Trophoblast cell (in vitro differentiated cells and primary cell): ENCODE data around the gene SIX3.
A peak's percentile ranks its signal among the peaks of the same experiment; 100 is the strongest.

Experiments
- DNase-seq, 2 donors: peaks; one replicate each; pipeline ENCODE4 v3.0.0-alpha.2; 2016
- H2AFZ ChIP-seq: 2 replicates; pipeline ENCODE4 v1.6.1; 2013; ENCODE audit warnings: low read length, moderate library complexity, mild to moderate bottlenecking; ENCODE audit not compliant: insufficient read depth, poor library complexity
- H2AK5ac ChIP-seq: 2 replicates; pipeline ENCODE4 v1.6.1; 2013; ENCODE audit warnings: mild to moderate bottlenecking, low read length
- H2BK120ac ChIP-seq: 2 replicates; pipeline ENCODE4 v1.6.1; 2013; ENCODE audit warnings: low read length, mild to moderate bottlenecking, moderate library complexity; ENCODE audit not compliant: insufficient read depth, poor library complexity
- H2BK12ac ChIP-seq: 2 replicates; pipeline ENCODE4 v1.6.1; 2013; ENCODE audit warnings: mild to moderate bottlenecking, low read length, moderate library complexity
- H2BK5ac ChIP-seq: 2 replicates; pipeline ENCODE4 v1.6.1; 2013; ENCODE audit warnings: low read length, low read depth, moderate library complexity, mild to moderate bottlenecking; ENCODE audit not compliant: poor library complexity
- H3K14ac ChIP-seq: 2 replicates; pipeline ENCODE4 v1.6.1; 2013; ENCODE audit warnings: mild to moderate bottlenecking, low read length
- H3K18ac ChIP-seq: 2 replicates; pipeline ENCODE4 v1.6.1; 2013; ENCODE audit warnings: mild to moderate bottlenecking, low read length
- H3K23ac ChIP-seq: 2 replicates; pipeline ENCODE4 v1.6.1; 2013; ENCODE audit warnings: low read length
- H3K27ac ChIP-seq: 2 replicates; pipeline ENCODE4 v1.5.1; 2013; ENCODE audit warnings: low read depth, mild to moderate bottlenecking, inconsistent platforms, low read length, moderate library complexity
- H3K27me3 ChIP-seq: 2 replicates; pipeline ENCODE4 v1.6.1; 2013; ENCODE audit warnings: inconsistent platforms, mild to moderate bottlenecking, low read length, moderate library complexity; ENCODE audit not compliant: insufficient read depth
- H3K36me3 ChIP-seq, 2 experiments: 1 replicate in 1 of 2; 2 replicates in 1 of 2; pipeline ENCODE4 v1.6.1; 2013; ENCODE audit warnings: low read length in 2 of 2, mild to moderate bottlenecking in 2 of 2, moderate library complexity in 1 of 2; ENCODE audit not compliant: insufficient read depth in 2 of 2, control insufficient read depth in 1 of 2
- H3K4ac ChIP-seq: 2 replicates; pipeline ENCODE4 v1.6.1; 2013; ENCODE audit warnings: low read depth, mild to moderate bottlenecking, low read length, moderate library complexity
- H3K4me1 ChIP-seq, 2 experiments: 1 replicate in 1 of 2; 2 replicates in 1 of 2; pipeline ENCODE4 v1.6.1; 2013; ENCODE audit warnings: low read length in 2 of 2, mild to moderate bottlenecking in 2 of 2, moderate library complexity in 1 of 2; ENCODE audit not compliant: insufficient read depth in 2 of 2, control insufficient read depth in 1 of 2
- H3K4me2 ChIP-seq: 2 replicates; pipeline ENCODE4 v1.6.1; 2013; ENCODE audit warnings: inconsistent platforms, mild to moderate bottlenecking, low read length, moderate library complexity
- H3K4me3 ChIP-seq: 2 replicates; pipeline ENCODE4 v1.5.1; 2013; ENCODE audit warnings: mild to moderate bottlenecking, low read depth, low read length, inconsistent platforms
- H3K79me1 ChIP-seq: one replicate; pipeline ENCODE4 v1.6.1; 2013; ENCODE audit warnings: low read length
- H3K79me2 ChIP-seq: 2 replicates; pipeline ENCODE4 v1.6.1; 2013; ENCODE audit warnings: low read length, mild to moderate bottlenecking; ENCODE audit not compliant: control insufficient read depth, insufficient read depth, poor library complexity
- H3K9ac ChIP-seq: 2 replicates; pipeline ENCODE4 v1.6.1; 2013; ENCODE audit warnings: mild to moderate bottlenecking, low read length
- H3K9me3 ChIP-seq: 2 replicates; pipeline ENCODE4 v1.6.1; 2013; ENCODE audit warnings: low read depth, mild to moderate bottlenecking, control low read depth, inconsistent platforms, low read length; ENCODE audit not compliant: insufficient read depth
- H4K12ac ChIP-seq: 2 replicates; pipeline ENCODE4 v1.6.1; 2013; ENCODE audit warnings: low read depth, mild to moderate bottlenecking, low read length, moderate library complexity
- H4K8ac ChIP-seq: 2 replicates; pipeline ENCODE4 v1.6.1; 2013; ENCODE audit warnings: low read depth, mild to moderate bottlenecking, low read length, moderate library complexity
- H4K91ac ChIP-seq: one replicate; pipeline ENCODE4 v1.6.1; 2013; ENCODE audit warnings: low read depth, mild to moderate bottlenecking, low read length, moderate library complexity
- WGBS: extraction: QIAGEN DNeasy Blood & Tissue Kit; methylation state at CpG from one replicate; pipeline ENCODE4 v1.1.7; 2013; ENCODE audit warnings: missing lambda C conversion rate; ENCODE audit not compliant: insufficient read length, insufficient coverage; ENCODE audit errors: extremely low coverage; 5-methylcytosine and 5-hydroxymethylcytosine counted together

The SIX3 gene

DNA sequence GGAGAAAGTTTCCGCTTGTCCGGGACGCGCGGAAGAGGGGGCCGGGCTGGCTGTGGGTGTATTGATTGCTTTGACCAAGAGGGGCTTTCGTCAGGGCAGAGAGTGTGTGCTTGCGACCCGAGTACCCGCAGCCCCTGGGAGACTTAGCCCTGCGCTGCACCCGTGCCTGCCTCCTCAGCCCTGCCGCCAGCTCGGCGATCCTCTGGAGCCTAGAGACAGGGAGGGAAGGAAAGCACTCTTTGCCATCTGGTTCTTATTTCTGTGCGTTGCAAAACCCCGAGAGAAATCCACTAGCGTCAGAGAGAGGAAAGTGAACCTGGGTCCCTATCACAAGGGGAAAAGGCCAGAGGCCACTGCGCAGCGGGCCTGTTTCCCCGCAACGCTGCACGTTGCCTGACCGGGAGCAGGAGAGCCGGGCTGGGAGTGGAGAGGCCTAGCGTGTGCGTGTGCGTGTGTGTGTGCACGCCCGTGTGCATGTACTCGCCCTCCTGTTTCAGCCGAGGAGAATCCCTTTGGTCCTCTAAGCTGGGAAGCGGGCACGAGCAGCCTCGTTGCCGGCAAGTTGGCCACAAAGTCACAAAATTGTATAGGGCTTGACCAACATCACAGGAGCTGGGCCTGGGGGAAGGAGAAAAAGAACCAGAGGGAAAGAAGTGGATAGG is 1.7 kb downstream of the SIX3 start:
- Histone ChIP-seq H3K23ac (no peak overlapping the region), H3K18ac (no peak overlapping the region), H3K79me2 (no peaks in the 10 kb centered on the region), H3K4me3 (no peak overlapping the region), H2BK12ac (no peak overlapping the region), H3K27me3 (peaks cover 94% of the 10 kb centered on the region), H4K91ac (no peak overlapping the region), H3K9me3 (peaks cover 2% of the 10 kb centered on the region), H4K12ac (no peak overlapping the region), H4K8ac (no peak overlapping the region), H3K79me1 (no peaks in the 10 kb centered on the region), H3K27ac (no peak overlapping the region), H3K4me2 (peak overlapping the region; percentile 26), H2AFZ (no peak overlapping the region), H3K9ac (no peak overlapping the region), H3K14ac (no peak overlapping the region), H3K4ac (no peak overlapping the region), H2AK5ac (no peak overlapping the region), H3K4me1 (peaks cover 8 to 21% of the 10 kb centered on the region in 2 experiments), H2BK120ac (no peak overlapping the region), H2BK5ac (no peak overlapping the region), H3K36me3 (no peaks in the 10 kb centered on the region)
- WGBS, result no CpG with 5 or more reads among the region's 36 CpGs
- no peak for DNase-seq

DNA sequence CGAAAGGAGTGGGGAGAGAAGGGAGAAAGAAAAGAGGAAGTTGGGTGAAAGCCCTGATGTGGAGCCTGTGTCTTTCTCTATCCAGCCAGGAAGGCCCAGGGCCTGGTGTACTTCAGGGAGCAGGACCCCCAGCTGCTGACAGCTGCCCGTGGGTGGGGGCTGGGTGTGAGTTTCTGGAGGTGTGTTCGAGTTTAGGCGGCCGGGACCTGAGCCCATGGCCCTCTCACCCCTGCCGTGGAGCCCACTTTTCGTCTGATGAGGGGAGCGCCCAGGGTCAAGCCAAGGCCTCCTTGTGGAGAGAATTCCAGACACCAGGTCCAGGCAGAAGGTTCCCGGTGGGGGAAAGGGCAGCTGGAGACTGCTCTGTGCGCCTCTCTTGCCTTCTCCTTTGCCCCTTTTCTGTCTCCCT is 2.2 kb downstream of the SIX3 start:
- no peak overlapping the region for H3K4me2 ChIP-seq
- peaks cover 6 to 17% of the 10 kb centered on the region in 2 experiments for H3K4me1 ChIP-seq
- no peak overlapping the region for H4K12ac ChIP-seq
- DNase-seq, result no peak
- H3K23ac ChIP-seq, result no peak overlapping the region
- WGBS, result no CpG with 5 or more reads among the region's 10 CpGs
- H2BK12ac ChIP-seq, result no peak overlapping the region
- H3K36me3 ChIP-seq, result no peaks in the 10 kb centered on the region
- H2AK5ac ChIP-seq, result no peak overlapping the region
- H4K8ac ChIP-seq, result no peak overlapping the region
- peaks cover 94% of the 10 kb centered on the region for H3K27me3 ChIP-seq
- no peak overlapping the region for H3K4ac ChIP-seq
- H3K4me3 ChIP-seq, result no peak overlapping the region
- peaks cover 6% of the 10 kb centered on the region for H3K9me3 ChIP-seq
- no peak overlapping the region for H3K14ac ChIP-seq
- no peaks in the 10 kb centered on the region for H3K79me2 ChIP-seq
- H3K9ac ChIP-seq, result no peak overlapping the region
- H3K18ac ChIP-seq, result no peak overlapping the region
- no peak overlapping the region for H3K27ac ChIP-seq
- H4K91ac ChIP-seq, result no peak overlapping the region
- H2AFZ ChIP-seq, result no peak overlapping the region
- H2BK120ac ChIP-seq, result no peak overlapping the region
- H2BK5ac ChIP-seq, result no peak overlapping the region
- H3K79me1 ChIP-seq, result no peaks in the 10 kb centered on the region

DNA sequence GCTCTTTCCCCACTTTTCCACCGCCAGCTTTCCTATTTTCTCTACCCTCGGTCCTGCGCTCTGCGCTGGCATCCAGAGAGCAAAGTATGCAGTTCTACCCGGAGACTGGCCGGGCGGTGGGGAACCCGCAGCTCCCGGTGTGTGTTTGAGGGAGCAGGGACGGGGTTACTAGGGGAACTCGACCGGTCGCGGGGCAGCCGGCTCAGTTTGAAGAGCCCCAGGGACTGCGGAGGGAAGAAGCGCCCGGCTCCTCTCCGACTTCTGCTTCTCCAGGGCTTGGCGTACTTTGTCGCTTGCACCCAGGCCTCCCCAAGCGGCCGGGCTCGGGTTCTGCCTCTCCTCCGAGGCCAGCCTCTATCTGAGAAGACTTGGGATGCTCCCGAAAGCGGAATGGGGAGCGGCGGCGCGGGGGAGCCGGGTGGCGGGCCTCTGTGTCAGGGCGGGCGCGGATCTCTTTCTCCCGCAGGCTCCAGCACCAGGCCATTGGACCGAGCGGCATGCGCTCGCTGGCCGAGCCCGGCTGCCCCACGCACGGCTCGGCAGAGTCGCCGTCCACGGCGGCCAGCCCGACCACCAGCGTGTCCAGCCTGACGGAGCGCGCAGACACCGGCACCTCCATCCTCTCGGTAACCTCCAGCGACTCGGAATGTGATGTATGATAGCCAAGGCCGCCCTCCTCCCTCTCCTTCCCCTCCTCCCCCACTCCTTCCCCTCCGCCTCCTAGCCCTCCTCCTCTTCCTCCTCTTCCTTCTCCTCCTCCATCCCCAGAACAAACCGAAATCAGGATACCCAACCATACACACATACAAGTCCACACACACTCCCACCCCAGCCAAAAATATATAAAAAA is 2.8 kb downstream of the SIX3 start:
- Histone ChIP-seq H3K4ac (no peak overlapping the region), H3K4me2 (peak overlapping the region; percentile 5), H3K18ac (no peak overlapping the region), H3K9ac (no peak overlapping the region), H3K14ac (no peak overlapping the region), H2AK5ac (no peak overlapping the region), H4K12ac (no peak overlapping the region), H3K4me3 (peak overlapping the region; percentile 39), H3K79me1 (no peaks in the 10 kb centered on the region), H3K23ac (no peak overlapping the region), H4K8ac (no peak overlapping the region), H3K79me2 (no peaks in the 10 kb centered on the region), H3K27ac (no peak overlapping the region), H3K36me3 (no peaks in the 10 kb centered on the region), H2AFZ (no peak overlapping the region), H4K91ac (no peak overlapping the region), H2BK12ac (no peak overlapping the region), H3K9me3 (peaks cover 6% of the 10 kb centered on the region), H2BK120ac (no peak overlapping the region), H3K27me3 (peaks cover 95% of the 10 kb centered on the region), H2BK5ac (no peak overlapping the region), H3K4me1 (peaks cover 3 to 14% of the 10 kb centered on the region in 2 experiments)
- no peak for DNase-seq
- WGBS, result no CpG with 5 or more reads among the region's 62 CpGs

DNA sequence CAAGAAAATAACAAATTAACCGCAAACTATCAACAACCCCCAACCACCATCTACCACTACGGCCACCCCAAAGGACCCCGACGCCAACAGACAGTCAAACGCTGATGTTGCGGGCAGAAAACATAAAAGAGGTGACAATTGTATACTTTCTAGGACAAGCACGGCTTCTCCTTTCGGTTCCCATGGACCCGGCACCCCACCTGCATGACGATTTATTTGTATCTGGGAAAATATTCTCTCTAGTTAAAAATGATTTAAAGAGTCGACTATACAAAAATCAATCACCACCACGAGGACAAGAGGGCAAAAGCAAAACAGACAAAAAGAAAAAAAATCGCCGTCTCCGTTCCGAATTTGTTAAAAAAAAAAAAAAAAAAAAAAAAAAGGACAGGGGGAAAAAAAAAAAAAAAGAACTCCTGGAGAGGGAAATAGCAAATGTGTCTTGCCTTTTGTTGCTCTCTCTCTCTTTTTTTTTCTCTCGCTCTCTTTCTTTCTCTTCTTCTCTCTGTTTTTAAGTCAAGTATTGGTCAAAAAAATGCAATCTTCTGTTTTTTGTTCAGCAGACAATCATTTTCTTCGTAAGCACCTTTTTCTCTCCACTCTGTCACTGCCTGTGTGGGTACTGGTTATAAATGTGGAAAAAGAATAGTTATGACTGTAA is 3.6 kb downstream of the SIX3 start:
- Histone ChIP-seq H3K79me2 (no peaks in the 10 kb centered on the region), H2BK5ac (no peak overlapping the region), H3K4me2 (no peak overlapping the region), H3K36me3 (no peaks in the 10 kb centered on the region), H3K14ac (no peak overlapping the region), H2BK12ac (no peak overlapping the region), H3K4ac (no peak overlapping the region), H3K4me3 (no peak overlapping the region), H4K12ac (no peak overlapping the region), H3K27ac (no peak overlapping the region), H2BK120ac (no peak overlapping the region), H3K27me3 (peaks cover 95% of the 10 kb centered on the region), H2AK5ac (no peak overlapping the region), H3K9ac (no peak overlapping the region), H2AFZ (no peak overlapping the region), H3K79me1 (no peaks in the 10 kb centered on the region), H3K4me1 (peaks cover 5 to 18% of the 10 kb centered on the region in 2 experiments), H4K91ac (no peak overlapping the region), H3K23ac (no peak overlapping the region), H3K18ac (no peak overlapping the region), H3K9me3 (peaks cover 6% of the 10 kb centered on the region), H4K8ac (no peak overlapping the region)
- no peak for DNase-seq
- no CpG with 5 or more reads among the region's 18 CpGs for WGBS
